OCI-LY1 (cell line): ENCODE data around the gene PLEKHG2.

Experiments
- CTCF ChIP-seq: fragments of 200-600 bp; sonication (generic), shearing (Covaris generic); IDR thresholded peaks from 2 replicates; pipeline ENCODE4 v1.5.1; 2017; ENCODE audit warnings: mild to moderate bottlenecking, antibody characterized with exemption, low read length, moderate library complexity, mixed read lengths
- EZH2 ChIP-seq: fragments of 200-600 bp; sonication (generic), shearing (Covaris generic); IDR thresholded peaks from 2 replicates; pipeline ENCODE4 v1.8.0; 2017; ENCODE audit warnings: borderline replicate concordance, mixed run types, mild to moderate bottlenecking, antibody characterized with exemption, low read length, moderate library complexity, mixed read lengths

DNA sequence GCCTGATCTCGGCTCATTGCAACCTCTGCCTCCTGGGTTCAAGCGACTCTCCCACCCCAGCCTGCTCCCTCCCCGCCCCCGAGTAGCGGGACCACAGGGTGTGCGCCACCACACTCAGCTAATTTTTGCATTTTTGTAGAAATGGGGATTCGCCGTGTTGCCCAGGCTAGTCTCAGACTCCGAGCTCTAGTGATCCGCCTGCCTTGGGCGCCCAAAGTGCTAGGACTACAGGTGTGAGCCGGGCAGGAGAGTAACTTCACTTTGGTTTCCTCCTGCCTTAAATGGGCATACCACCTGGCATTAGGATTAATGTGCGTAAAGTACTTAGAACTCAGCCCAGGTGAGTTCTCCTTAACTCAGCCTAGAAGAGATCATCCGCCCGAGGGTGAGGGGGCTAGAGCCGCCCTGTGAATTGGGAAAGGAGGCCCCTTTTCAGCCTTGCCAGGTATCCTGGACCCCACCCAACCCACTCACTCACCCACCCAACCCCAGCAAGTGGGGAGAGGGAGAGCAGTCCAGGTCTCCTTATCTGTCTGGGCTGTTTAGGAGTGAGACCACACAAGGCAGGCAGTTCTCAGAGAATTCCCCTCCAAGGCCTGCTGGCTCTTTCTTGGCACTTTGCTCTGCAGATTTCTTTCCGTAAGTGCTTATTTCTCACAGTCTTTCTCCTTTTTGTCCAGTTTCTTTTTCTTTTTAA, 7.1 kb upstream of the PLEKHG2 start:
- TF ChIP-seq CTCF (no peak), EZH2 (no peak)
